GM21381 (cell line): Measurements from ENCODE around the gene ART4.

ENCODE experiments used
- ATAC-seq: cut with Tn5 transposase; IDR thresholded peaks from one replicate; pipeline ENCODE4 v1.9.1; 2021; ENCODE audit warnings: mild to moderate bottlenecking, moderate library complexity; ENCODE audit not compliant: unreplicated experiment

ART4 gene

DNA sequence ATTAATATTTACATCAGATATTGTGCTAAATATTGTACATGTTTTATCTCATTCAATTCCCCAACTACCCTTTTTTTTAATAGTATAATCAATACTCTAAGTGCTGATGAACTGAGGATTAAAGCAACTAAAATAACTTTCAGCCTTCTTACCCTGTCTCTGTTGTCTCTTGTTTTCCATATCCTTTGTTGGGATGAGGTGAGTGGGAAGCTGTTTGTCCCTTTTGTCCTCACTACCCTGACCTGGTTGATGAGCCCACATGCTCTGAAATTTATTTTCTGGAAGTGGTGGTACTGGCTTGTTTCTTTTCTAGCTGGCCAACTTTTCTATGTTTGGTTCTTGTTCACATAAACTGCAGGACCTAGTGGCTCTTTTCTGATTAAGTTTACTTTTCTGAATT is 9.6 kb upstream of the ART4 start:
- no peak for ATAC-seq

DNA sequence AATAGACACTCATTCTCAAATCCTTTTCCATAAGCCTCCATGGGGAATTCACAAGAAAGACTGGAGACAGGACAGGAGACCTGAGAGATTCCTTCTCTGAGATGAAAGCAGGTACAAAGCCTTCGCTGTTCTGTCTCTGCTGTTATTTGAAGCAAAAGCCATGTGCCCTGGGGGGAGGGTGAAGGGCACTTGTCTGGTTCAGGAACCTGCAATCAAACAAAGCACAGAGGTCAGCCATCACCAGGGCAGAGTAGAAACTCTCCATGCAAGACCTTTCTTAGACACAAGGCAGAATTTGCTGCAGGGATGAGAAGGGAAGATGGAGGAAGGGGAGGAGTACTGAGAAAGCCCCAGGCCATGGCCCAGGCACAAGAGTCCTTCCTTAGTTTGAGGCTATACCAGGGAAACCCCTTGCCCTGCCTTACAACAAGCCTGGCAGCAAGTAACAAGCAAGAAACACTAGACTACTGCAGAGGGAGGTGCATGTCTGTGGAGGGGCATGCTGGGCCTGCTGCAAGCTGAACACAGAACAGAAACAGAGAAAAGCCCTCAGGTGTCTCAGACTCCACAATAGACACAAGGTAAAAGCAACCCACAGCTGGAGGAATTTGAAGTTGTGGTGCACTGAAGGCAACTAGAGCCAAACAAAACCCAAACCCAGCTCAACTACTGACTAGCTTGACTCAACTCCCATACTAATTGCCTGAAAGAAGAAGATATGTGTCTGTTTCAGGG is 7.8 kb upstream of the ART4 start:
- peak; percentile 78 for ATAC-seq

DNA sequence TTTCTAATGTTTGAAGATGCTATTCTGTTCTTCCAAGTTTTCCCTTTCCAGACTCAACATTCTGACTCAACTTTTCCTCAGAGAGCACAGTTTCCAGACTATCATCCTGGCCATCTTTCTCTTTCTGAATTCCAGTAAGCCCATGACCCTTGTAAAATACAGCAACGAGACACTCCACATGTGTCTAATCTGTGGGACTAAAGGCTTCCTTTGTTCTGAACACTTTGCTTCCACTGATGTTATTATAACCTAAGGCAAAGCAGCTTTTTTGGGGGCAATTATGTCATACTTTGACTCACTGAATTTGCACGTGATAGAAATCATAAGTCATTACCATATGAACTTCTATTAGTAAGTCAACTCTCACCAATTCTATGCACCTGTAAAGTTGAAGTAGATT is 6.3 kb upstream of the ART4 start:
- ATAC-seq, result no peak

DNA sequence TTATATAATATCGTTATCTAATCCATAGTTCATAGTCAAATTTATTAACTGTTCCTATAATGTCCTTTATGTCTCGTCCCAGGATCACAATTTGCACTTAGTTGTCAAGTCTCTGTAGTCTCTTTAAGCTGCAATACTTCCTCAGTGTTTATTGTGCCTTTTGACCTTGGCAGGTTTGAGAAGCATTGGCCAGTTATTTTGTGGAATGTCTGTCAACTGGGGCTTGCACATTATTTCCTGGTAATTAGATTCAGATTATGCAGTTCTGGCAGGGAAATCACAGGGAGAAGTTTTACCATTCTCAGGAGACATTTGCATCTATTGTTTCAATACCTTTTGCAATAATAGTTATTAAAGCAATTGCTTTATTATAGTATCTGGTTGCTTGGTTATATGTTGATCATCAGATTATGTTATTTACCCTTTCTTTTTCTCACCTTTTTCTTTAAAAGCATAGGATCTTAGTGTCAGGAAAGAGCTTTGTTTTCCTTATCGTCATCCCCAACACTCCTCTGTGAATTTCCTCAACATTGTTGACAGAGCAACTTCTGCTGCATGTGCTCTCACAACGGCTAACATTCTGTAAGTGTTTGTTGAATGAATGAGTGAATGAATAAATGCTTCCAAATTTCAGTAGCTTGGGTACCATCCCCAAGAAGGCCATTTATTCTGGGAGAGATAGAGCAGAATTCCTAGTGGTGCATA is 3.7 kb upstream of the ART4 start:
- ATAC-seq, result no peak

DNA sequence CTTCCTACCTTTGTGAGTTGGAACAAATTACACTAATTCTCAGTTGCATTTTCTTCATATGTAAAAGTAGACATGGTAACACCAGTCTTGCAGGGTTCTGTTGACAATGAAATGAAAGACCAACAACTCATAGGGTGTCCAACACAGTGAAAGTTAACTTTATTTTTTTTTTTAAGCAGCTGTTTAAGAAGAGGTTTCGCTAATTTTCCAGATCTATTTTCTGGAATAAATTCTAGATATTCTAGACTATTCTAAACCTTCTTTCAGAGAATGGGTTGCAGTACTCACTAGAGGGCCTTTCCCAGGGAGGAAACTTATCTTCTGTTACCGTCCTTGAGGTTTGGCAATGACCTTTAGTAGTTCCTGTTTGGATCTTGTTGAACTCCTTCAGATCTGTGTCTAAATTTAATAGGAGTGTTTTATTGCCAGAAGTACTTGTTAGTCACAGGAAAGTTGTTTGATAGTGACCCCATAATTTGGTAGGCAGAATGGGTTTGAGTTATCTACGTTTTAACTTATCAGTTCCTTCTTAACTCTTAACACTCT is 2.8 kb upstream of the ART4 start:
- ATAC-seq, result no peak

DNA sequence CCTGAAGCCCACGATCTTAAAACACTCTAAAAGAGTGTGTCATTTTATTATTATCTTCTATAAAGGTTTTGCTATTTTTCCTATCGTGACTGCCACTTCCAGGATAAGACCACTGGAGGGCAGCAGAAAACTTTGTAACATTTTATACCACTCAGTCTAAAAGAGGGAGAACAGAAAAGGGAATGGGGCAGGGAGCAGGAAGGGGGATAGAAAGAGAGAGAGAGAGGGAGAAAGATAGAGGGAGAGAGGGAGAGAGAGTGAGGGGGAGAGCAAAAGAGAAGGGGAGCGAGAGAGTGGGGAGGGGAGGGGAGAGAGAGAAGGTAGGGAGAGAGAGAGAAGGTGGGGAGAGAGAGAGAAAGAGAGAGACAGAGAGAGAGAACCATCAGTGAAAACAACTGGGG is 2.0 kb upstream of the ART4 start:
- ATAC-seq, result no peak

DNA sequence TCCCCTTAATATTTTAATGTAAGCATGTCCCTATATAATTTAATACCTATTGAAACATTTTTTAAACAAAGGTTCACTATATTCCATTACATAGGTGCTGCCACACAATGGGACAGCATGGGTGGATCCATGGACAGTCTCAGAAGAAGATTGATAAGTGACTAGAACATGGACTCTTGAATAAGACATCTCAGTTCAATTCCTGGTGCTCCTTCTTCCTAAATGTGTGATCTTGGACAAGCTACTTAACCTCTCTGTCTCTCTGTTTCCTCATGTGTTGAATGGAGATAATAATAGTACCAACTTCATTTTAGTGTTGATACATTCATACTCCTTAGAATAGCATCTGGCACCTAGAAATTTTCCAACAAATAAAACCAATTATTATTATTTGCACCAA is 1.1 kb upstream of the ART4 start:
- ATAC-seq, result no peak

DNA sequence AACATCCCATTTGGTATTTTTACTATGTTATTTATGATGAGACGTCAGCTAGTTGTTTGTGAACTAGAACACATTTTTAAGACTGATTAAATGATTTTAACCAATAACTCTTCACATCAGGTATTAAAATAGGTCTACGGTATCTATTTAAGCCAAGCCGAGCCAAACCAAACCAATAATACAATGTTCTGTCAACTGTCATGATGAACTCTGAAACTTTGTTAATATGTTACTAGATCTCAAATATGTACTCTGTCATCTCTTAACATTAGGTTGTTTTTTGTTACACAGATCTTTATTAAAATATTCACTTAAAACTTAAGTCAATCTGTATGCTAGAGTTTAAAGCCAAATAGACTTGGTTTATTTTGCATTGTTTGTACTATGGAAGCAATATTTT is 1.0 kb downstream of the ART4 start:
- no peak for ATAC-seq

DNA sequence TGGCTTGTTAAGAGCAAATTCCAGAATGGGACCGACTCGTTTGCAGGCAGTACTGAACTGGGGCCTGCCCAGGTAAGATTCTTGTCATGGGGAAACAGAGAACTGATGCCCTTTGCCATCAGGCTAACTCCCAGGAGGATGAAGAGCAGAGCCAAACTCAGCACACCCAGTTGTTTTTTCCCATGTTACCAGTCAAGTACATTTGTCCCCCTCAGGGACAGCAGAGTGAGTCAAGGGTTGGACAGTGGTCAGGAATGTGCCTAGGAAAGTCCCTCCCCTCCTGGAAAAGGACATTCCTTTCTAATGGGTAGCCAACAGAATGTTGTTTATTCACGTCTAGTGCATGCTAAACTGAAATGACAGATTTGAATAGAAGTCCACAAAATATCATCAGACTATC is 1.6 kb downstream of the ART4 start:
- ATAC-seq, result no peak

DNA sequence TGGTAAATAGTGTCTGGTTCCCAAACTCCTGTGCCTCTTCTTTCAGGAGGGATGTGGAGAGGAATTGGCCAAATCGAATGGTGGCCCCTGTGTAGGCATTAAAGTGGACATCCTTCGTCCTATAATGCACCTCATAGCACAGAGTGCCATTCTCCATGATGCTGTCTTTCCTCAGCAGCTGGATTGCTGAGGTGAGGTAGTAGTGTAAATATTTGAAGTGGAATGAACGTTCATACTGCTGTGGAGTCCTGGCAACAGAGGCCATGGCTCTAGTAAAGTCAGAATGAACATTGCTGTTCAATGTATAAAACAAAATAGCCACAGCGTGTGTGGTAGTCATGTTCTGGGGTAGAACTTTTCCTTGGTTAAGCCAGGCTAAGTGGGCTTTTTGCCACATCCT is 2.7 kb downstream of the ART4 start:
- no peak for ATAC-seq

DNA sequence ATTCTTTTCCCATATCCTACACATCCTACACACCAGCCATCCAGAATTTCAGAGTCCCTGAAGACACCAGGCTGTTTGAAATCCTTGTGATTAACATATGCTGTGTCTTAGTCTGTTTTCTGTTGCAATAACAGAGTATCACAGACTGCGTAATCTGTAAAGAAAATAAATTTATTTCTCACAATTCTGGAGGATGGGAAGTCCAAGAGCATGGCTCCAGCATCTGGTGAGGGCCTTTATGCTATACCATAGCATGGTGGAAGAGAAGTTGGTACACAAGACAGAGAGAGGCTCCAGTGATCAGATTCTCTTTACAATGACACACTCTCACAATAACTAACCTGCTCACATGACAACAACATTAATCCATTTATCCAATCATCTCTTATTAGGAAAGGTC is 4.1 kb downstream of the ART4 start:
- no peak for ATAC-seq

DNA sequence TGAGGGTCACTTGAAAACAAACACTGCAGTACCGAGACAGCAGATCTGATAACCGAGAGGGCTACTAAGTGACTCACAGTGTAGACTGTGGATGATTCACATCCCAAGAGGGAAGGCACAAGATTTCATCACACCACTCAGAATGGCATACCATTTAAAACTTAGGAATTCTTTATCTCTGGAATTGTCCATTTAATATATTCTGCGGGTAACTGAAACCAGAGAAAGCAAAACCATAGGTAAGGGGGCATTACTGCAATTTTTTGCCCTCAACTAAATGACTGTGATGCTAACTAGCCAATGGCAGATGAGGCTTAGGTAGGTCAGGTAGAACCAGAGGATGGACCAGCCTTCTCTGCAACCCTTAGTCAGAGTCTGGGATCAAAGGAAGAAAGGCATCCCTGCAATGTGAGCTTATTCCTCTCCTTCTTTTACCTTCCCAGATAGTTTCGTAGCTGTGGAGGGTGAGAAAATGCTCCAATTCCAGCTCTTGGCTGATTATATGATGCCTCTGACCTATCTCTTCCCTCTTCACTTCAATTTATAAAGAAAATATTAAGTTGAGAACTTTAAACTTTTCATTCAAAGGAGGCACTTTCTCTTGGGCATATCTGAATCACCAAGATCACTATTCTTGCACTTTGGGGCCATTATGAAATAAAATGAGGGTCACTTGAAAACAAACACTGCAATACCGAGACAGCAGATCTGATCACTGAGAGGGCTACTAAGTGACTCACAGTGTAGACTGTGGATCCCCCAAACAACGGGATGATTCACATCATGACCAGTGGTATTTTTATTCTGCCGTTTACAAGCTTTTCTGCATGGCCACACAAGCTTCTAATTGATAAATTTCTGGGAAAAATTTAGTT is 6.8 kb downstream of the ART4 start:
- no peak for ATAC-seq

DNA sequence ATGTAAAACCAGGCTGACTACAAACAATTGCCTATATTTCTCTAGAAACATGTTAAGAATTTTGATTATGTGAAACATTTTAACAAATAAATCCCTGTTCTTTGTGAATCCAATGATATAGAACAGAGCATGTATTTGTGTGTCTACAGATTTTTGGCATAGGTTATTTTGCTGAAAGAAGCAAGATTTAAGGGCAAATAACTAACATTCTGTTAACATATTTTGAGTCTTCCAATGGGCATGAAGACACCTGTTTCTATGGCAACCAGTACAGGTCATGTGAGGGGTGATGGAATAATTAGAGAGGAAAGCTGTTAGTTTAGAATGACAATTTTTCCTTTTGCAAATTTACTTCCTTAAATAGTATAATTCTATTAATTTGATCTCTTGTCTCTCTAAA is 8.8 kb downstream of the ART4 start:
- ATAC-seq, result no peak

DNA sequence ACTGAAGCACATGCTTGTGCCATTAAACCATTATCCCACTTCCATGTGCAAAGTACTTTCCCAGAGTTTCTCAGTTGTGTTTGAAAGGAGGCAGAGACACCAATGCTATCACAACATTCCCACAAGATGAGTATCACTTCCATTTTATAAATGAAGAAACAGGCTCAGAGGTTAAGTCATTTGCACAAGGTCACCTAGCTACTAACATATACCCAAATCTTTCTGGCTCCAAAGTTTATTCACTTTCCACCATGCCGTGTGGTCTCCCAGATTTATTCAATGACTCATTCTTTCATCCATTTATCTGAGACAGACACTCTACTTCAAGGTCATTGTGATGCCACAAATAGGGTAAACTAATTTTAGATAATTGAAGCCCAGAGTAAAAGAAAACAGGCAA is 9.4 kb downstream of the ART4 start:
- no peak for ATAC-seq

DNA sequence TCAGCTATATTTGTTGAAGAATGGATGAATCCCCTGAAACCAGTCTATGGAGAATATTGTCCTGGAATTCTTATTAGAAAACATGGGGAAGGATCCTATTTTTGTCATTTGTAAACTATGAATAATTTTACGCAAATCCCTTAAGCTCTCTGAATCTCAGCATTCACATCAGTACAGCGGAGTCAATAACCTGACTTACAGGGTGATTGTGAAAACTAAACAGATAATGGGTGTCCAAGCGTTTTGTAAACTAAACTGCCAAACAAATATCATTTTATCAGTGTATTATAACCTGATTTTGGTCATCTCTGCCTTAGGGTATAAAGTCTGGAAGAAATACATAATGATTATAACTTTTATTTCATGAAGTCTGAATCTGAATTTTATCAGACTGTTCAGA is 10.0 kb downstream of the ART4 start:
- no peak for ATAC-seq

DNA sequence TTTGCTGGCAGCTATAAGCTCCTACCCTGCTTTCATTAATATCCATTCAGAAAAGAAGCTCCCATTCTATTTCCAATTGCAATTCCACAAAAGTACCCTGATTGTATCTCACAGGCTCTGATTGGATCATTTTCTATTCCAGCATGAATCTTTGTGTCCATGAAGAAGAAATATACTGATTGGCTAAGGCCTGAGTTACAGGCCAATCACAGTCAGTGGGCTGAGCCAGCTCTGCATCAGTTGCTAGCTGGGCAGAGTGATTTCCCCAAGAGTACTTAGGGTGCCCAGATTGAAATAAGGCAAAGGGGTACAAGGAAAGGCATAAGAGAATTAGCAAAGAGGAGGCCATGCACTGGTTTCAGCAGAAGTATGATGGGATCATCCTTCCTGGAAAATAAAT is 14.4 kb downstream of the ART4 start:
- peak; percentile 92 for ATAC-seq

DNA sequence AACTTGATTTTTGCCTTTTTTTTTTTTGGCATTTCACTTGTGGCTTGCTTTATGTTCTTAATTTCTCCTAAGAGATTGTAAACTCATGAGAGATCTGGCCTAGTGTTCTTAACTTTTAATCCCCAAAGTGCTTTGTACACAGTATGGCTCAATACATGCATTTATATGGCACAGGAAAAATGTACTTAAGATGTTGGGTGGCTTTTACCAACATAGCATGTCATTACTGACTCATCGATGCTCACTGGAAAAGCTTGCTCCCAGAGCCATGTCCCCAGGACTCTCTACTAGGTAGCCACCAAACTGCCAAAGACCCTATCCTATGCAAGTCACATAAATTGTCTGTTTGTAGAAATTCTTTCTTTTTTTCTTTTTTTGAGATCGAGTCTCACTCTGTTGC is 16.3 kb downstream of the ART4 start:
- no peak for ATAC-seq

DNA sequence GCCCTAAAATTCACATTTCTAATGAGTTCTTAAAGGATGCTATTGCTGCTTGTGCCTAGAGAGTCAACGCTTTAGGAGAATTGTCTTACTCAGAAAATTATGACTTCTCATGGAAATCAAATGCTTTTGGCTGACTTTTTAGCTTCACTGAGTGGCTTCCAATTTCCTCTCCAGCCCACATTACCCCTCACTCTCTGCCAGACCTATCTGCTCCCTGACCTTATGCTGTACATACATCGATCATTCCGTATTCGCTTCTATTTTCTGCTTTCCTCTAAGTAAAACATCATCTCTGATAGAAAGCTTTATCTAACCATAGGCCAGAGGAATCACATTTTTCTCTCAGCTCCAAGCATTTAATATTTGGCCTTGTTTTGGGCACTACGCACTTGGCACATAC is 16.8 kb downstream of the ART4 start:
- no peak for ATAC-seq

DNA sequence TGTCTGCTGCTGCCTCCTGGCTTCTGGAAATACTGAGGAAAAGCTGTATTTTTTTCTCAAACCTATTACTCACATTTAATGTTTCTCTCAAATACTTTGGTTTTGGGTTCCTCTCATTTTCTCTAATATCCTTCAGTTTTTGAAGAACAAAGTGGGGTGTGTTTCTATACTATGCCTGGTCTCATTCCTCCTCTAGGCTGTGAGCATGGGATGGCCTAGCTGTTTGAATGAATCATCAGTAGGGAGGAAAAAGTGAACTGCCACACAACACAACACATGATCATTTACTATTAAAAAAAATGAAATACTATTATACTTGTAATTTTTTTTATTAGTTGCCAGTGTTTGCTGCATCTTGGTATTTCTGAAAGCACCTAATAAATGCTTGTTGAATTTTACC is 18.1 kb downstream of the ART4 start:
- no peak for ATAC-seq

DNA sequence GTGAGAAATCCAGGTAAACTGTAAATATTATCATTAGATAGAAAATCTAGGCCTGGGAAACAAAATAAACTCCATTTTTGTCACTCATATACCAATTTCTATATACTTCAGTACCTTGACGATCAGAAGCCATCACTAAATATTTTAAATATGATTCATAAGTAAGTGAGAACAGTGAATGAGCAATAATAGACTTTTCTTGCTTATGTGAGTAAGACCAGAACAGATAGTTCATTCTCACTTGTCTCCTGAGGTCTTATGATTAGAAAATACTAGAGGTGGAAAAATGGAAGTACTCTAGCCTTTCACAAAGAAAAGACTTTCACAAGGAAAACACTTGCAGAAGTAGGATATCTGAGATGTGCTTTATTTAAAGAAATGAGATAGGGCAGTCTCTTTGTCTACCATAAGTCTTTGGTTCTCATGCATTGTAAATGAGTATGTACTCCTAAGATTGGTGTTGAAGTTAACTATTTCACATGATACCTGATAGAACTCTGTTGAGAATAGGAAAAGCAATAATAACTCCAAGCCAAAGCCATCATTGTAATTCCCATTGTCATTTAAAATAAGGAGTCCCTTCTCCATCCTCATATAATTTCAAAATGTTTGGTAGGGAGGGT is 19.2 kb downstream of the ART4 start:
- ATAC-seq, result no peak

DNA sequence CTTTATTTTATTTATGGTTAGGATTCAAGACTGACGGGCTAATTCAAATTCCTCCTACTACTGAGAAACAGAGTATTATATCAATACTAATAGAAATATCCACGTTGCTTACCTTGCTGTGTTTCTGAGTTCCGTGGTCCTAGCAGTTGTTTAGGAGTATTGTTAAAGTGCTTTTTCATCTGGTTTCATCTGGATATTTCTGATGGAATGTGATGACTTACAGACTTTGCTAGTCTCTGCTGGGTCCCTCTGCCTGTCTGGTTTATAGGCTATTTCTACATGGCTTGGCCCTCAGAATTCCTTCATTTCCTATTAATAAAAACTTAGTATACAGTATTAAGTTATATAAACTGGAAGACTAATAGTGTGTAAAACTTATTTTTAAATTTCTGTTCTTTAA is 29.3 kb downstream of the ART4 start, which contains the start of gene SMCO3:
Gene SMCO3, minus strand, starts transcription at position 169 of the 400 bp plus-strand sequence. CDS start 7,502 bp downstream, outside the sequence.
- no peak for ATAC-seq
